ENCODE results near the gene FIBP.

DNA sequence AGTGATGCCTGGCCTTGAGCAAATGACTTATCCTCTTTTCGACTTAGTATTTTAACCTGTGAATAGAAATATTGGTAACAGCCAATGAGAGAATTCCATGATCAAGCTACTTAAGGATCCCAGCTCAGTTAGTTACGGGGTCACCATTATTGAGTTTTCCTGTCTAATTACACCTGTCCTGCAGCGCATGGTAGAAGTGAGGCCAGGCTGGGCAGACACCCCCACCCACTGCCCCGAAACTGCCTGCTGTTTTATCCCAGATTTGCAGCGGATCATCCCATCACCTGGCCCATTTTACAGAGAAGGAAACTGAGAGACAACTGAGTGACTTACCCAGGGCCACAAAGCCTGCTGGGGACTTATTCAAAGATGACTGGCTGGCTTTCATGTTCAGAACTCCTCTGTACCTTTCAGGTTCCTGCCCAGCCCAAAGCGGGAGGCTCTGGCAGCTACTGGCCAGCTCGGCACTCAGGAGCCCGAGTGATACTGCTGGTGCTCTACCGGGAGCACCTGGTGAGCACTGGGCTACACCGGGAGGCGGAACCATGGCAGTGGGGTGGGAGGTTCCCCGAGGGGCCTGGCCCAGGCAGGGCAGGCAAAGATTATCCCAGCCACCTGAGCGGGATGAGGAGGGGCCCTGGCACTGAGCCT, 26.6 kb downstream of the FIBP start:
- TF ChIP-seq, protein P1, sequence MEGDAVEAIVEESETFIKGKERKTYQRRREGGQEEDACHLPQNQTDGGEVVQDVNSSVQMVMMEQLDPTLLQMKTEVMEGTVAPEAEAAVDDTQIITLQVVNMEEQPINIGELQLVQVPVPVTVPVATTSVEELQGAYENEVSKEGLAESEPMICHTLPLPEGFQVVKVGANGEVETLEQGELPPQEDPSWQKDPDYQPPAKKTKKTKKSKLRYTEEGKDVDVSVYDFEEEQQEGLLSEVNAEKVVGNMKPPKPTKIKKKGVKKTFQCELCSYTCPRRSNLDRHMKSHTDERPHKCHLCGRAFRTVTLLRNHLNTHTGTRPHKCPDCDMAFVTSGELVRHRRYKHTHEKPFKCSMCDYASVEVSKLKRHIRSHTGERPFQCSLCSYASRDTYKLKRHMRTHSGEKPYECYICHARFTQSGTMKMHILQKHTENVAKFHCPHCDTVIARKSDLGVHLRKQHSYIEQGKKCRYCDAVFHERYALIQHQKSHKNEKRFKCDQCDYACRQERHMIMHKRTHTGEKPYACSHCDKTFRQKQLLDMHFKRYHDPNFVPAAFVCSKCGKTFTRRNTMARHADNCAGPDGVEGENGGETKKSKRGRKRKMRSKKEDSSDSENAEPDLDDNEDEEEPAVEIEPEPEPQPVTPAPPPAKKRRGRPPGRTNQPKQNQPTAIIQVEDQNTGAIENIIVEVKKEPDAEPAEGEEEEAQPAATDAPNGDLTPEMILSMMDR (IDR thresholded peaks at IDR 0.05), result no peak
- TF ChIP-seq POLR2A (IDR thresholded peaks at IDR 0.05), result no peak
